HG03378 (cell line): ENCODE measurements around the gene BMP6.

Source experiments
- ATAC-seq: cut with Tn5 transposase; IDR thresholded peaks from one replicate; pipeline ENCODE4 v1.9.1; 2021; ENCODE audit warnings: mild to moderate bottlenecking, moderate library complexity; ENCODE audit not compliant: unreplicated experiment

Gene BMP6

GRCh38 chr6:7719364-7719850 lies 6.5 kb upstream of the BMP6 start:
- ATAC-seq = no peak

DNA sequence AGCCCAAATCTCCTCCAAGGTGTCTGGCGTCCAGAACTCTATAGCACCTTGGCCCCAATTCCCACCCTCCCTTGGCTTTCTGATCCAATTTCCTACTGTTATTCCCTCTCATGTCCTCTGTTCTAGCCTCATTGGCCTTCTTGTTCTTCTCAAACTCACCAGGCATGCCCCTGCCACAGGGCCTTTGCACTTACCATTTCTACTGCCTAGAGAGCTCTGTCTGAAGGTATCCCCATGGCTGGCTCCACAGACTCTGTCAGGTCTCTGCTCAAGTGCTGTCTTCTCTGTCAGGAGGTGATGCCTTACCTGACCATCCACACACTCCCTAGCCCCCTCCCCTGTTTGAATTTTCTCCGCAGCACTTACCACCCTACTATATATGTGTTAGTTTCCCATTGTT lies 5.6 kb upstream of the BMP6 start:
- no peak for ATAC-seq

GRCh38 chr6:7721649-7722048 lies 4.2 kb upstream of the BMP6 start:
- no peak for ATAC-seq

GRCh38 chr6:7723041-7723447 lies 2.9 kb upstream of the BMP6 start:
- no peak for ATAC-seq

DNA sequence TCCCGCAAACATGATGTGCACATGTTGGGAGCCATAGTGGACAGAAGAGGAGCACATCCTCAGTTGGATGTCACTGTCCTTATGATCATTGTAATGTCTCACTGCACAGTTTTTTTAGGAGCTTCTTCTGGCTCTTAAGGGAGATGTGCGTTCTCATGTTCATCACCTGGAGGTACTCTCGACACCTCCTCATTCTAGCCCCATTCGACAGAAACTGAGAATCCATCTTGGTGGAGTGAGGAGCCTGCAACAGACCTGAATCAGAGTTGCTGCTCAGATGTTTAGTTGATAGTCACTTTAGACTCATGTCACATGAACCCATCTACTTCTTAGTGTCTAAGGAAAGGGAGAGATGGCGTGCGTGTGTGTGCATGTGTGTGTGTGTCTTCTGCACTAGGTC lies 2.3 kb upstream of the BMP6 start:
- no peak for ATAC-seq

- ATAC-seq = no peak
Observed at GRCh38 chr6:7725412-7725811, 487 bp upstream of the BMP6 start.

DNA sequence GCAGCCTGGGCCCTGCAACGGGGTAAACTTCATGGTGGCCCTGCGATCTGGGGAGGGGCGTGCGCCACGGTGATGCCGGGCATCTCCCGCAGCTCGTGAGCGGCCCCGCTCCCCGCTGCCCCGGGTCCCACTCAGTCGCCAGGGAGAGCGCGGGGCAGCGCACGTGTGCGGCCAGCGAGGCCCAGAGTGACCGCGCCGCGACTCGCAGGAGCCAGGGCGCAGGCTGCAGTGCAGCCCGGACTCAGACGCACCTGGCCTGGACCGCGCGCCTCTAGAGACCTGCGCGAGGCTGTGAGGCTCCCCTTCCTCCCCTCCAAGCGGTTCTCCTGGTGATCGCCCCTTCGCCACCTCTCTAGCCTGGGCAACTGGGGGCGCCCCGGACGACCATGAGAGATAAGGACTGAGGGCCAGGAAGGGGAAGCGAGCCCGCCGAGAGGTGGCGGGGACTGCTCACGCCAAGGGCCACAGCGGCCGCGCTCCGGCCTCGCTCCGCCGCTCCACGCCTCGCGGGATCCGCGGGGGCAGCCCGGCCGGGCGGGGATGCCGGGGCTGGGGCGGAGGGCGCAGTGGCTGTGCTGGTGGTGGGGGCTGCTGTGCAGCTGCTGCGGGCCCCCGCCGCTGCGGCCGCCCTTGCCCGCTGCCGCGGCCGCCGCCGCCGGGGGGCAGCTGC lies 652 bp downstream of the BMP6 start:
- ATAC-seq = no peak

GRCh38 chr6:7727086-7727945 lies 1.4 kb downstream of the BMP6 start:
- ATAC-seq = no peak

DNA sequence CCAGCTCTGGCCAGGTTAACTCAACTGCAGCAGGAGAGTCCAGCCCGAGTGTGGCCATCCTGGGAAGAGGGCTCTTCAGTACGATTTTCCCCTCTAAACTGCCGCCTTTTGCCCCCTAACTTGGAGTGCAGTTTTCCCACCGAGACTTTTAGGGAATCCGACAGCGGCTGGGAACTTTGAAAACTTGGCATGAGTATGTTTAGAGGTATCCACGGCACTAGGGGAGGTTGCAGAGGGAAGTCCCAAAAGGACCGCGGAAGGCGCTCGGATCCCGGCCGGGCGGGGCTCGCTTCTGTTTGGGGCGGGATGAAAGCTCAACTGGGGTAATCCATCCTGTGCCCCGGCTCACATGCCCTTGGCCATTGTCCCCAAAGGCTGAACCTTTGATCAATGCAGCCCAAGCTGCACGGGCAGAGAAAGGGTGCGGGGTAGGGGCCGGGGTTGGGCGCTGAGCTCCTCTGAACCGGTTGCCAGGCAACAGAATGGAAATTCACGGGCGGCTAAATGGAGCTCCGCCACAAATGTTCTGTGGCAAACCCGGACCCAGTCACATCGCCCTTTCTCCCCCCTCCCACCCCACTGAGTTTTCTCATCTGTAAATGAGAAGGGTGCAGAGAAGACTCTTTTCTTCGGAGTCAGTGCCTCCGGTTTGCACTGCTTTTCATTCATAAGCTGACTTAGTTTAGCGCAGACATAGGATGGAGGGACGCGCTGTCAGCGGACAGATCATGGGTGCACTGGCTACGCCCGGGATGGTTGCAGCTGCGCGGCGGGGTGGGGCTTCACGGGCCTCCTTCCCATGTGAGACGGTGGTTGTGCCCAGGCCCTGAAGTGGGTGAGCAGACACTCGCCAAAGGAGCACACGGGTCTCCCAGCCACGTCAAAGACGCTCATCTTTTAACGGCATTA lies 2.3 kb downstream of the BMP6 start:
- no peak for ATAC-seq

GRCh38 chr6:7728855-7729590 lies 3.1 kb downstream of the BMP6 start:
- ATAC-seq = no peak

GRCh38 chr6:7730001-7730783 lies 4.3 kb downstream of the BMP6 start:
- no peak for ATAC-seq

GRCh38 chr6:7730784-7731227 lies 4.9 kb downstream of the BMP6 start:
- ATAC-seq = no peak

GRCh38 chr6:7731294-7731693 lies 5.4 kb downstream of the BMP6 start:
- no peak for ATAC-seq

GRCh38 chr6:7732228-7732627 lies 6.3 kb downstream of the BMP6 start:
- no peak for ATAC-seq

GRCh38 chr6:7734707-7735383 lies 8.9 kb downstream of the BMP6 start:
- ATAC-seq = no peak

GRCh38 chr6:7737106-7737505 lies 11.2 kb downstream of the BMP6 start:
- no peak for ATAC-seq

DNA sequence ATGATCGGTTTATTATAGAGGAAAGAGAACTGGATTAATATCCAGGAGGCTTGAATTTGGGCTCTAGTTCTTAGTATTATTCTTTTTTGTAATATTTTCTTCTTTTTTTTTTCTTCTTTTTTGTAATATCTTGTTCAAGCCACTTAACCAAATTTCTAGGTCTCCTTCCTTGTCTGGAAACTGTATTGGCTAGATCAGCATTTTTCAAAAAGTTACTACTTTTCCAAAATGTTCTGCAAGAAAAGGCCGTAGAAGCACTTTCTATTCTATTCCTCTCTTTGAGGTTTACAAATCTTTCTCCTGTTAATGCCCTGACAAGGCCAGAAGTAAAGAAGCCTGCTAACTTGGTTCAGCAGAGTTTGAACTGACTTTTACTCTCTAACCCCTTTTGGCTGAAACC lies 12.0 kb downstream of the BMP6 start:
- no peak for ATAC-seq

DNA sequence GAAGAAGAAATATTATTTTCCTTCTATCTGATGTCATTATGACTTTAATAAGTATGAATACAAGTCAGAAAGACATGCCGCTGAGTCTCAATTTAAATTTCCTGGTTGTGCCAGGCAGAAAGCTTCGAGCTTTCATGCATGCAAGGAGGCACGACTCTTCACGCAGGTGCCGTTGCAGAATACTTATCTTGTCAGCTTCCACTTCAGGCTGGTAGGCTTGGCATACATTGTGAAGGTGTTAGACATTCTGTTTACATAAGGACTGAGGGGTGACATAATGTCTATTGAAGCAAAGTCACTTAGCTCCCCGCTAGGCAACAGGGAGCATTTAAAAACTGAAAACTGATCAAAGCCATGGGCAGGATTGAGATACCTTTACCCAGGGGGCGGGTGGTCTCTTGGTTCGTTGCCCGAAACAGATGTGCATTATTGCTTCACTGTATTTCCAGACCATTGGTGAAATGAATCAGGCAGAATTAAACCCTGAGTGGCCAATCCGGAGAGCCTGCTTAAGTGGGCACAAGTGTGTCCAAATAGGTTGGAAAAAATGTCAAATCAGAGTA lies 16.4 kb downstream of the BMP6 start:
- no peak for ATAC-seq

DNA sequence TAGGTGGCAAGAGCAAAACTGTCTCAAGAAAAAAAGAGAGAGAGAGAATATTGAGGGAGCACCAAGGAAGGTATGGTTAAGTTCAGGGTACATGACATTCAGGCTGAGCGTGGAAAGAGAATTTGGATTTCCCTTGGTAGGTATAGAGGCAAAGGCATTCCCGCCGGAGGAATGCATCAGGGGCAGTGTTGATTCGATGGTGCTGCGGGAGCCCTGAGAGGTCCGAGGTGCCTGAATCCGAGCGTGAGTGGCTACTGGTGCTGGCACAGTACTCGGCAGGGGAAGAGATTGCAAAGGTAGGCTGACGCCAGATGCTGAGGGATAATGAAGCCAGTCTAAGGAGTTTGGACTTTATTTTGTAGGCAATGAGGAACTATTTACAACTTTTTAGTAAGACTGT lies 20.0 kb downstream of the BMP6 start:
- ATAC-seq = no peak
